Hepatocyte (in vitro differentiated cells): ENCODE measurements around the gene CTSH.
"Not testable (repeated sequence)": the region's sequence is repeated elsewhere in the genome, so short reads cannot be mapped to it uniquely, and the experiment has no call there.

Experiments
- CTCF ChIP-seq: fragments of 200-600 bp; sonication (generic); IDR thresholded peaks from 2 replicates; pipeline ENCODE4 v1.5.1; 2016; ENCODE audit warnings: antibody characterized with exemption, mild to moderate bottlenecking; ENCODE audit not compliant: poor library complexity
- EZH2 ChIP-seq: fragments of 200-600 bp; sonication (generic); IDR thresholded peaks from 2 replicates; pipeline ENCODE4 v1.6.1; 2016; ENCODE audit warnings: antibody characterized with exemption, mild to moderate bottlenecking, borderline replicate concordance
- EZH2phosphoT487 ChIP-seq: fragments of 200-600 bp; sonication (generic); IDR thresholded peaks from one replicate; pipeline ENCODE4 v1.6.1; 2018; ENCODE audit warnings: antibody characterized with exemption, mild to moderate bottlenecking, low read depth, moderate library complexity; ENCODE audit not compliant: unreplicated experiment, severe bottlenecking

GRCh38 chr15:78871483-78872127 is 73.2 kb downstream of the CTSH start:
- not testable (repeated sequence) for TF ChIP-seq EZH2, CTCF, EZH2phosphoT487
